Measurements from ENCODE around the gene UGT1A10.

The UGT1A10 gene

DNA sequence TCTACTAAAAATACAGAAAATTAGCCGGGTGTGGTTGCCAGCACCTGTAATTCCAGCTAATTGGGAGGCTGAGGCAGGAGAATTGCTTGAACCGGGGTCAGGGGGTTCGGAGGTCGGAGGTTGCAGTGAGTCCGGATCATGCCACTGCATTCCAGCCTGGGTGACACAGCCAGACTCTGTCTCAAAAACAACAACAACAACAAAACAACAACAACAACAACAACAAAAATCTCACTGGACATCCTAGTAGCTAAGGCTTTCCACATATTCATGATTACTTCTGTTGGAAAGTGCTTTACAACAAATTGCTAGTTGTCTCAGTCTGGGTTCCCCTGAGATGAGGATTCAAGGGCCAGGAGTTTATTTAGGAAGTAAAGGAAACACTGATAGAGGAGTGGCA lies 137.6 kb downstream of the UGT1A10 start:
- no peak for DNase-seq (ENCODE audit: low read depth)

DNA sequence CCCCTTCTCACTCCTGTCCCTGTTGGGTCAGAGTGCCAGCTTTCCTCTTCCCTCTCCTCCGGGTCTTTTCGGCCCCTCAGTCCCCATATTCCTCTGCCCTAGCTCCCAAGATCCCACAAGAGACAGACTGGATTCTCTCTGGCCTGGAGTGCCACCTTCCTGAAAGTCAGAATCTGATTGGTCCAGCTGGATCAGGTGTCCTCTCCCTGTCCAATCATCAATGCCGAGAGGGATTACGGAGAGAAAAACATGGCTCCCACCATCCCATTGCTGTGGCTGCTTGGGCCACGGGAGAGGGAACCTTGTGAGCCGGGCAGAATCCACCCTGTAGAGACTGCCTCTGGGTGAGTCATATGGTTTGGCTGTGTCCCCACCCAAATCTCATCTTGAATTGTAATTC lies 139.2 kb downstream of the UGT1A10 start:
- no peak for DNase-seq (ENCODE audit: low read depth)

DNA sequence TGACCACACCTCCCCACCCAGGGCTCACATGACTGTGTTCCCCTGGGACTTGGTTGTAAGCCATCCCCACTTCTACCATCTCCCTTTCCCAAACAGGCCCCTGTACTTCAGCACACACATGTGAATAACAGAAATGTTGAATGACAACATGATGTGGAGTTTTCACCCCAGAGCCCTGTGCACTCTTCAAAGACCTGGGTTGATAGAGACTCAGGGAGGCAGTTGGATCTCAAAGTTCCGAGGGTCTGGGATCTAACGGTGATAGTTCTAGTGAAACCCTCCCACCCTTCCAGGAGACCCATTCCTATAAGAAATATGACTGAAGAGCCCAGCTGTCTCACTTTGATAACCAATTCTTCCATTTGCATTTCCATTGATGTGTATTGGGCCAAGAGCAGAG lies 141.8 kb downstream of the UGT1A10 start, which contains the start of gene MROH2A:
Gene MROH2A (plus strand): TSS at position 301 of the 400 bp plus-strand sequence. CDS start 1,029 bp downstream, outside the sequence.
- no peak for DNase-seq (ENCODE audit: low read depth)

GRCh38 chr2:233779722-233780121 lies 143.5 kb downstream of the UGT1A10 start:
- no peak for DNase-seq (ENCODE audit: low read depth)

- no peak for DNase-seq (ENCODE audit: low read depth)
Measured at GRCh38 chr2:233780771-233781170, 144.5 kb downstream of the UGT1A10 start.

GRCh38 chr2:233789554-233789953 lies 153.3 kb downstream of the UGT1A10 start:
- DNase-seq (ENCODE audit: low read depth): no peak

DNA sequence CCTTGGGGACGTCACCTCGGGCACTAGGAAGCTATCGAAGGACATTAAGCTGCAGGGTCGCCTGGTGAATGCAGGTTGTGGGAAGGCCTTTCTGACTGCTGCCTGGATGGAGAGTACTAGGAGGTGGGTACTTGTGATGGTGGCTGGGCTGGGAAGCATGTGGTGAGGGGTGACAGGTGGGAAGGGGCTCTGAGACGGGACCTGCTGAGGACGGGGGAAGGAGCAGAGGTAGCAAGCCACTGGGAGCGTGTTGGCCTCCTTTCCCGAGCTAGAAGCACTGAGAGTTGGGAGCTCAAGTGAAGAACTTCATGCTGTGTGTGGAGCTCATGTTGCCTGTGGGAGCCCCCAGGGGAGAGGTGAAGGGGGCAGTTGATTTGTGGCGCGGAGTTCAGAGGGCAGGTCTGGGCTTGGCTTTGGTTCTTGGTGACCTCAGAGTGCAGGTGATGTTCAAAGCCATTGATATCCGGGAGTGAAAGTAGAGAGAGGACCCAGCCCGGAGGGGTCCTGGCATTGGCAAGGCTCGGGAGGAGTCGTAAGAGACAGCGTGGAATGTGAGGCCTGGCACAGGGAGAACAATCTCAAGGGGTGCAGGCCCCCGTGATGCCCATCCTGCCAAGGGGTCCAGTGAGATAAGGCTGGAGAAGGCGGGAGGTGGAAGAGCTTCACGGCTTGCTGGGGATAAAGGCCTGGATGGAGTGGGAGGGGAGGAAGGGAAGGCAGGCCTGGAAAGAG lies 155.1 kb downstream of the UGT1A10 start:
- DNase-seq (ENCODE audit: low read depth): no peak

DNA sequence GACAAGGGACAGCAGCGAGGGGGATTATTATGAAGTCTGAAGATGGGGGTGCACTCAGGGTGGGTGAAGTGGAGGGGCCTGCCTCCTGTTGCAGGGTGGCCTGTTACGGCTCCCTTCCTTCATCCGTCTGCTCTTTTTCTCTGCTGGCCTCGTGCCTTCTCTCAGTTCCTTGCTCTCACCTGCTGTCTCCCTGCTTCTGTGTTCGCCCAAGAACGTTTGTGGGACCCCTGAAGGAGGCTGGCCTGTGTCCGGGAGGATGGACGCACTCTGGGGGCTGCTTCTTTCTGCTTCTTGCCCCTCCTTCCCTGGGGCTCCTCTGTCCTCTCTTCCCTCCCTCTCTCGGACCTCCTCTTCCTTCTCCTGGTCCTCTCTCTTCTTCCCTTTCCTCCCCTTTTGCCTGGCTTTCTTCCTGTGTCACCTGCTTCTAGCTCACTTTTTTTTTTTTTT lies 155.7 kb downstream of the UGT1A10 start:
- no peak for DNase-seq (ENCODE audit: low read depth)

DNA sequence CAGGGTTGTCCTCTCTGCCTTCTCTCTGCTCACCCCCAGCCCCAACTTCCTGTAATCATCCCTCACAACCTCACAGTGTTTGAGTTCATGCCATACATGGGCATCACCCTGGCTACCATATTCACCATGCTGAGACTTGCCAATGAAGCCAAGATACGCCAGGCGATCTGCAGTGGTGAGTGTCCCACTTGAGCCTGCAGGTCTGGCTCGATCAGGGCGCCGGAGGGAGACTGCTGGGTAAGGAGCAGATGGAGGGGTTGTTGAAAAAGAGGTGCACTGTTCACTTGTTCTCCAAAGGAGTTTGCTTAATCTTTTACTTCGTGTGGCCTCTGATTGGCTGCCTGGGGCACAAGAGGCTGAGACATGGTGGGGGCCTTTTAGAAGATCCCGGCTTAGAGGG lies 156.5 kb downstream of the UGT1A10 start:
- DNase-seq (ENCODE audit: low read depth): no peak

- DNase-seq (ENCODE audit: low read depth): no peak
Measured at GRCh38 chr2:233793465-233794127, 157.3 kb downstream of the UGT1A10 start.

GRCh38 chr2:233794128-233794658 lies 157.9 kb downstream of the UGT1A10 start:
- no peak for DNase-seq (ENCODE audit: low read depth)

DNA sequence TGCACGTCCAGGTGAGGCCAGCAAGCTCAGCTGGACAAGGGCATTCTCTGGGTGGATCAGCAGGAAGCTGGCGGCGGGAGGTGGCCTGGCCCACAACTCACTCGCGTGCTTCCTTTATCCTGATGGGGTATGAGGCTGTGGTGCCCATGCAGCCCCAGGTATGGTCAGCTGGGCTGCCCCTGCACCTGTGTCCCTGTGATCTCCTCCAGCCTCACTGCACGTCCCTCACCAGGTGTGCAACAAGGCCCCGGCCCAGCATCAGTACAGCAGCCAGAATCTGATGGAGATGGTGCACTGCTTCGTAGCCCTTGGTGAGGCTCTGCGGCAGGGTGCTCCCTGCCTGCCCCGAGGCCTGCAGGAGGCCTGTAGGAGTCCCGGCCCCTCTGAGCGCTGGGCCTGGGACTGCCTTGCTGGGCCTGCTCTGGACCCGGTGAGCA lies 159.5 kb downstream of the UGT1A10 start:
- DNase-seq (ENCODE audit: low read depth): no peak

DNA sequence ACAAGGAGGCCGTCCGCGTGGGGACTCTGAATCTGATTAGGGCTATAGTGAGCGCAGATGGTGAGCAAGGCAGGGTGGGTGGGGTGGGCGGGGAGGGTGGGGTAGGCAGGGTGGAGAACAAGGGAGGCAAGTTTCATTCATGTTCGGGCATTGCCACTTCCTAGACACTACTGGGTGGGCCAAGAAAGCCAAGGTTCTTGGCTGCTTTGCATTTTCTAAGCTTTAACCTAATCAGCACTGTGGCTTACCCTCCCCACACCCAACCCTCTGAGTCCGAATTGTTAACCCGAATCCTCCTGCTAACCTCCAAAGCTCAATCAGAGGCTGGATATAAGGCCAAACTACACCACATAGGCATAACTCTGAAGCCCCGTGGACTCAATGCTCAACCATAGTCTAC lies 160.0 kb downstream of the UGT1A10 start:
- no peak for DNase-seq (ENCODE audit: low read depth)

DNA sequence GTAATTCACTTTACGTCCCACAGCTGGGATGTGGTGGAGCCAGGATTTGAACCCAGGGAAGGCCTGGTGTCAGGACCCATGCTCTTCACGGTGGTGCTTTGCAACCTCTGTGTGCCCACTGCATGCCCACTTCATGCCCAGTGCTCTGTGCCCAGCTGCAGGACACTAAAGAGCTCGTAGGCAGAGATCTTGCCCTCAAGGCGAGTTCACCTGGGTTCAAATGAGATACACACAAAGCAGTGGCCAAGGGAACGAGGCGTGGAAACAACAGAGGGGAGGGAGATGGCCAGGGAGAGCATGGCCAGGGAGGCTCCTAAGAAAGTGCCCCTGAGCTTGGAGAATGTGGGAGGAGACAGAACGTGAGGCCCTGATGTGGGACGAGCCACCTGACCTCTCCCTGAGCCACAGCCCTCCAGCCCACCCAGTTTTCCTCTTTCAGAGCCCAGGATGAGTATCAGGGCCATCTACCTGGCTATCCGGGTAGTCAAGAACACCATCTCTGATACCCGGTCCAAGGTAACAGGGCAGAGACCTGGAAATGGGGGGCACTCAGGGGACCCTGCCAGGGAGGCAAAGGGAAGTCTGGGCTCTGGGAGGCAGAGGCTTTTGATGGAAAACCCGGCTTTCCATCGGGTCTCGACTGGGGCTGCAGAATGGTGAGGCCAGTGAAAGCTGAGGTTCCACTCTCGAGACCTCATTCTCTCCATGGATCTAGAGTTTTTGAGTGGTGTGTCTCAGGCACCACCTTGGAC lies 162.3 kb downstream of the UGT1A10 start:
- DNase-seq (ENCODE audit: low read depth): no peak

- no peak for DNase-seq (ENCODE audit: low read depth)
Measured at GRCh38 chr2:233799087-233799665, 162.9 kb downstream of the UGT1A10 start.

DNA sequence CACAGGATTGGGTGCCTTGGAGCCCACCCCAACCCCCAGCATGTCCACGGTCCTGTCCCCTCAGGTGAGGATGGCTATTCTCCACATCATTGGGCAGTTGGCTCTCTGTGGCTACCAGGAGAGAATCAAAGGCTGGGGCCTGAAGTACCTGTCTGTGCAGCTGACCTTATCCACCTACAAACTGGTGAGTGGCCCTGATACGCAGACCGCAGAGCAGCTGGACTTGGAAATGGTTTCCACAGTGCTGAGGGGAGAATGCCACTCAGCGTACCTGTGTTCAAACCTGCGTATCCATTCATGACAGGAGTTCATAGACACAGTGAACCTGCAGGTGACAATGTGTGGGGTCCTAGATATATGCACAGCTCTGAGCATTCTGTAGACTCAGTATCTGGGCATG lies 163.5 kb downstream of the UGT1A10 start:
- DNase-seq (ENCODE audit: low read depth): no peak

DNA sequence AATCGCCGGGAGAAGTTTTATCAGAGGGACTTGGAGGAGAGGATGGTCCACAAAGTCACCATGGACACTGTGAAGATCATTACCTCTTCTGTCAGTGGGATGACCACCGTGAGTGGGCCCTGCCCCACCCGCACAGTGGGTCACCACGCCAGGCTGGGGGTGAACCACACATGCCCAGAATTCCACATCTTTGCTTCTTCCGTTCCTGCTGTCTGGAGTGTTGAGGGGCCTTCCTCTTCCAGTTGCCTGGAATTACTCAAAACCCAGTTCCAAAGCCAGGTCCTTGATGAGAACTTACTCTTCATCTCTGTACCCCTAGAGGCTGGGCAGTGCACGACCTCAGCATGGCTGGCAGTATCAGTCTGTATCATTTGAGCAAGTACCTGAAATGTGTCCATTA lies 164.0 kb downstream of the UGT1A10 start:
- DNase-seq (ENCODE audit: low read depth): no peak

- no peak for DNase-seq (ENCODE audit: low read depth)
Measured at GRCh38 chr2:233801357-233802131, 165.3 kb downstream of the UGT1A10 start.

GRCh38 chr2:233802132-233802815 lies 166.0 kb downstream of the UGT1A10 start:
- DNase-seq (ENCODE audit: low read depth): no peak

- DNase-seq (ENCODE audit: low read depth): no peak
Measured at GRCh38 chr2:233803292-233803911, 167.2 kb downstream of the UGT1A10 start.
